HepG2 (cell line): ENCODE measurements around the gene MSI2.

Source experiments
- JUN ChIP-seq: sonication (generic); formaldehyde crosslinking; IDR thresholded peaks from 2 replicates; pipeline ENCODE4 v1.4.0; 2020; ENCODE audit warnings: mild to moderate bottlenecking, missing genetic modification reagents
- NPAS2 ChIP-seq: sonication (generic); formaldehyde crosslinking; IDR thresholded peaks from 2 replicates; pipeline ENCODE4 v1.8.0; 2022; ENCODE audit warnings: mild to moderate bottlenecking, missing genetic modification reagents, borderline replicate concordance
- SIN3A ChIP-seq: IDR thresholded peaks from 2 replicates; pipeline ENCODE4 v1.6.1; 2011; ENCODE audit warnings: low read depth, mild to moderate bottlenecking, control low read depth, low read length, borderline replicate concordance
- ZNF207 ChIP-seq: fragments of 450-650 bp; IDR thresholded peaks from 2 replicates; pipeline ENCODE4 v1.6.1; 2016; ENCODE audit warnings: antibody characterized with exemption, borderline replicate concordance

GRCh38 chr17:57595947-57596695, 339.8 kb downstream of the MSI2 start:
- TF ChIP-seq JUN (CRISPR knock-in tag) (no peak), ZNF207 (no peak), SIN3A (no peak), NPAS2 (CRISPR knock-in tag) (no peak)
